Measurements from ENCODE around the gene TTC17. TPM values are rescaled to one million over a fixed set of nuclear protein-coding genes. Genes with fewer than 3 reads are reported as not detected.

The TTC17 gene
- total RNA-seq, 1 donor from 2014 or later = 79.9 TPM

GRCh38 chr11:43542750-43543712, 184.3 kb downstream of the TTC17 start:
- Histone ChIP-seq H3K27me3 (ENCODE audit: control insufficient read depth in 3 of 3, insufficient read depth in 3 of 3, low read length in 3 of 3) (peaks cover 22 to 32% (median 26%) of the 10 kb centered on the region in 3 donors), H3K27ac (ENCODE audit: low read depth, low read length) (no peak overlapping the region), H3K4me3 (ENCODE audit: low read length in 3 of 3) (no peak overlapping the region), H3K9ac (ENCODE audit: low read depth in 1 of 3, low read length in 3 of 3) (no peak overlapping the region), H3K36me3 (ENCODE audit: control insufficient read depth in 3 of 3, insufficient read depth in 3 of 3, low read length in 3 of 3) (no peaks in the 10 kb centered on the region), H3K9me3 (ENCODE audit: control insufficient read depth in 3 of 3, low read length in 3 of 3) (peaks cover 0 to 7% (median 0%) of the 10 kb centered on the region in 3 donors), H3K4me1 (ENCODE audit: control insufficient read depth in 3 of 3, insufficient read depth in 3 of 3, low read length in 3 of 3) (peaks cover 0 to 3% (median 0%) of the 10 kb centered on the region in 3 donors)

Small RNAs within 50 kb of the gene (small RNA-seq; reads per million reads assigned to genes)
- gene RF00019 (not detected), gene RN7SKP287 (not detected)

Other genes with a start within 250 kb of the TTC17 start
- gene API5, start 46.9 kb upstream of the TTC17 start, total RNA-seq = 52.7 TPM

Data from skeletal muscle tissue (tissue), 5 donors.